Measurements from ENCODE around the gene NTM. TPM values are rescaled to one million over a fixed set of nuclear protein-coding genes. Genes with fewer than 3 reads are reported as not detected.
A peak's percentile ranks its signal among the peaks of the same experiment; 100 is the strongest.

NTM gene
- total RNA-seq, 1 experiment from 2014 or later, result 8.6 TPM

- Histone ChIP-seq H3K36me3 (ENCODE audit: insufficient read depth, low read length, poor library complexity, severe bottlenecking) (no peaks in the 10 kb centered on the region), H3K4me1 (ENCODE audit: insufficient read depth, low read length, poor library complexity, severe bottlenecking) (no peaks in the 10 kb centered on the region), H3K9me3 (ENCODE audit: low read depth, low read length, poor library complexity, severe bottlenecking) (no peaks in the 10 kb centered on the region), H3K27me3 (replicated peaks; ENCODE audit: insufficient read depth, low read depth, low read length, poor library complexity) (peaks cover 30% of the 10 kb centered on the region), H3K4me3 (ENCODE audit: low read depth, low read length, poor library complexity, severe bottlenecking) (no peak overlapping the region), H3K27ac (ENCODE audit: low read depth, low read length, poor library complexity, severe bottlenecking) (no peak overlapping the region)
- ChIA-PET CTCF (no interaction called here), POLR2A (ENCODE audit: low non-redundant PET) (no interaction called here)
- intact Hi-C loops (cut with micrococcal nuclease; ENCODE audit: unreplicated experiment), result no loop called here
- TF ChIP-seq EZH2 (IDR thresholded peaks at IDR 0.05; ENCODE audit: borderline replicate concordance, low read depth, low read length, poor library complexity, severe bottlenecking) (no peak), CTCF (conservative IDR thresholded peaks at IDR 0.05; ENCODE audit: low read depth, low read length) (no peak)
- DNase-seq (ENCODE audit: low spot score), result no peak
- BruUV-seq (replicated peaks), result no TSS peak
Observed at GRCh38 chr11:131470216-131470925, 100.0 kb downstream of the NTM start.

- no peak overlapping the region for H3K4me3 ChIP-seq (ENCODE audit: low read depth, low read length, poor library complexity, severe bottlenecking)
- TF ChIP-seq EZH2 (IDR thresholded peaks at IDR 0.05; ENCODE audit: borderline replicate concordance, low read depth, low read length, poor library complexity, severe bottlenecking) (no peak), CTCF (conservative IDR thresholded peaks at IDR 0.05; ENCODE audit: low read depth, low read length) (no peak)
- no peaks in the 10 kb centered on the region for H3K9me3 ChIP-seq (ENCODE audit: low read depth, low read length, poor library complexity, severe bottlenecking)
- H3K27ac ChIP-seq (ENCODE audit: low read depth, low read length, poor library complexity, severe bottlenecking), result no peak overlapping the region
- ChIA-PET CTCF (no interaction called here), POLR2A (ENCODE audit: low non-redundant PET) (no interaction called here)
- no peaks in the 10 kb centered on the region for H3K36me3 ChIP-seq (ENCODE audit: insufficient read depth, low read length, poor library complexity, severe bottlenecking)
- no peaks in the 10 kb centered on the region for H3K4me1 ChIP-seq (ENCODE audit: insufficient read depth, low read length, poor library complexity, severe bottlenecking)
- intact Hi-C loops (cut with micrococcal nuclease; ENCODE audit: unreplicated experiment), result no loop called here
- BruUV-seq (replicated peaks), result no TSS peak
- peaks cover 29% of the 10 kb centered on the region for H3K27me3 ChIP-seq (replicated peaks; ENCODE audit: insufficient read depth, low read depth, low read length, poor library complexity)
- peak; percentile 17 for DNase-seq (ENCODE audit: low spot score)
Observed at GRCh38 chr11:131471976-131472375, 101.6 kb downstream of the NTM start.

GRCh38 chr11:131474947-131475346 is 104.5 kb downstream of the NTM start:
- TF ChIP-seq CTCF (conservative IDR thresholded peaks at IDR 0.05; ENCODE audit: low read depth, low read length) (no peak), EZH2 (IDR thresholded peaks at IDR 0.05; ENCODE audit: borderline replicate concordance, low read depth, low read length, poor library complexity, severe bottlenecking) (no peak)
- no peak for DNase-seq (ENCODE audit: low spot score)
- Histone ChIP-seq H3K4me3 (ENCODE audit: low read depth, low read length, poor library complexity, severe bottlenecking) (no peak overlapping the region), H3K27ac (ENCODE audit: low read depth, low read length, poor library complexity, severe bottlenecking) (no peak overlapping the region), H3K4me1 (ENCODE audit: insufficient read depth, low read length, poor library complexity, severe bottlenecking) (no peaks in the 10 kb centered on the region), H3K27me3 (replicated peaks; ENCODE audit: insufficient read depth, low read depth, low read length, poor library complexity) (peaks cover 29% of the 10 kb centered on the region), H3K36me3 (ENCODE audit: insufficient read depth, low read length, poor library complexity, severe bottlenecking) (no peaks in the 10 kb centered on the region), H3K9me3 (ENCODE audit: low read depth, low read length, poor library complexity, severe bottlenecking) (no peaks in the 10 kb centered on the region)
- intact Hi-C loops (cut with micrococcal nuclease; ENCODE audit: unreplicated experiment), result no loop called here
- CTCF ChIA-PET, result no interaction called here
- POLR2A ChIA-PET (ENCODE audit: low non-redundant PET), result no interaction called here
- BruUV-seq (replicated peaks), result no TSS peak
